IMR-90 (cell line): ENCODE measurements around the gene PLXNB3. TPM values are rescaled to one million over a fixed set of nuclear protein-coding genes. Genes with fewer than 3 reads are reported as not detected.

Source experiments
- ATAC-seq: fragments of 200-7000 bp; cut with Tn5 transposase; 2 replicates; pipeline ENCODE4 v1.9.1; 2020; ENCODE audit warnings: low read depth, mild to moderate bottlenecking, moderate library complexity
- BruUV-seq: library from RNA; stranded (reverse); fragments of 400-500 nt; replicated peaks from 2 replicates; lab custom pipeline; 2021; lab: Mats Ljungman, UMichigan
- CTCF ChIA-PET: fragments of 300-600 bp; formaldehyde crosslinking; extraction: SDS; loops from one replicate; lab custom pipeline; 2021; ENCODE audit warnings: antibody characterized with exemption; lab: Yijun Ruan, JAX
- POLR2A ChIA-PET: fragments of 300-600 bp; sonication (Branson Sonifier 250); formaldehyde crosslinking; loops from one replicate; lab custom pipeline; 2022; ENCODE audit warnings: antibody characterized with exemption; ENCODE audit not compliant: unreplicated experiment; lab: Charles Lee
- DNase-seq: peaks from one replicate; pipeline ENCODE4 v3.0.0; 2013
- H2AFZ ChIP-seq: replicated peaks from 2 replicates; pipeline ENCODE3; 2013; ENCODE audit warnings: low read length, mild to moderate bottlenecking; ENCODE audit not compliant: poor library complexity
- H2AK5ac ChIP-seq: 2 replicates; pipeline ENCODE4 v1.6.1; 2013; ENCODE audit warnings: low read depth, low read length, inconsistent platforms
- H2AK9ac ChIP-seq: replicated peaks from 2 replicates; pipeline ENCODE3; 2013; ENCODE audit warnings: mild to moderate bottlenecking, low read depth, low read length, moderate library complexity; ENCODE audit not compliant: poor library complexity
- H2BK120ac ChIP-seq: 2 replicates; pipeline ENCODE4 v1.6.1; 2013; ENCODE audit warnings: low read depth, low read length, inconsistent platforms
- H2BK15ac ChIP-seq: 3 replicates; pipeline ENCODE4 v1.6.1; 2013; ENCODE audit warnings: low read depth, low read length, inconsistent platforms
- H2BK20ac ChIP-seq: 2 replicates; pipeline ENCODE4 v1.6.1; 2013; ENCODE audit warnings: low read depth, mild to moderate bottlenecking, inconsistent platforms, low read length, moderate library complexity
- H2BK5ac ChIP-seq: 2 replicates; pipeline ENCODE4 v1.6.1; 2013; ENCODE audit warnings: mild to moderate bottlenecking, low read depth, low read length, inconsistent platforms; ENCODE audit not compliant: poor library complexity, severe bottlenecking
- H3K14ac ChIP-seq: replicated peaks from 2 replicates; pipeline ENCODE4 v1.6.1; 2013; ENCODE audit warnings: low read depth, low read length, inconsistent platforms
- H3K18ac ChIP-seq: 2 replicates; pipeline ENCODE4 v1.6.1; 2013; ENCODE audit warnings: low read depth, low read length, control low read depth
- H3K23ac ChIP-seq: 2 replicates; pipeline ENCODE4 v1.6.1; 2013; ENCODE audit warnings: low read depth, low read length, inconsistent platforms
- H3K27ac ChIP-seq: 2 replicates; pipeline ENCODE4 v1.5.1; 2013; ENCODE audit warnings: mild to moderate bottlenecking, control low read depth, low read length; ENCODE audit not compliant: insufficient read depth
- H3K27me3 ChIP-seq: 2 replicates; pipeline ENCODE4 v1.6.1; 2013; ENCODE audit warnings: low read length; ENCODE audit not compliant: control insufficient read depth, insufficient read depth
- H3K36me3 ChIP-seq: 2 replicates; pipeline ENCODE4 v1.6.1; 2013; ENCODE audit warnings: low read length, mixed read lengths; ENCODE audit not compliant: control insufficient read depth, insufficient read depth
- H3K4ac ChIP-seq: 2 replicates; pipeline ENCODE4 v1.6.1; 2013; ENCODE audit warnings: low read depth, low read length, inconsistent platforms
- H3K4me1 ChIP-seq: 2 replicates; pipeline ENCODE4 v1.6.1; 2013; ENCODE audit warnings: low read length, mixed read lengths; ENCODE audit not compliant: control insufficient read depth, insufficient read depth
- H3K4me2 ChIP-seq: 2 replicates; pipeline ENCODE4 v1.6.1; 2013; ENCODE audit warnings: low read depth, mild to moderate bottlenecking, control low read depth, low read length, moderate library complexity
- H3K4me3 ChIP-seq: 2 replicates; pipeline ENCODE4 v1.5.1; 2013; ENCODE audit warnings: low read depth, mild to moderate bottlenecking, control low read depth, low read length, moderate library complexity; ENCODE audit not compliant: insufficient read depth
- H3K56ac ChIP-seq: 2 replicates; pipeline ENCODE4 v1.6.1; 2013; ENCODE audit warnings: low read length, inconsistent platforms; ENCODE audit not compliant: insufficient read depth; ENCODE audit errors: extremely low read depth
- H3K79me1 ChIP-seq, 2 experiments: 2 replicates each; pipeline ENCODE4 v1.6.1; 2013; ENCODE audit warnings: low read length in 2 of 2, inconsistent platforms in 1 of 2, low read depth in 1 of 2
- H3K9ac ChIP-seq: 2 replicates; pipeline ENCODE4 v1.6.1; 2013; ENCODE audit warnings: low read depth, low read length, control low read depth
- H3K9me1 ChIP-seq: 2 replicates; pipeline ENCODE4 v1.6.1; 2013; ENCODE audit warnings: low read length, inconsistent platforms; ENCODE audit not compliant: insufficient read depth
- H3K9me3 ChIP-seq: 2 replicates; pipeline ENCODE4 v1.6.1; 2013; ENCODE audit warnings: low read length; ENCODE audit not compliant: control insufficient read depth, insufficient read depth
- H4K20me1 ChIP-seq: 2 replicates; pipeline ENCODE4 v1.6.1; 2013; ENCODE audit warnings: low read length, inconsistent platforms; ENCODE audit not compliant: insufficient read depth
- H4K5ac ChIP-seq: 2 replicates; pipeline ENCODE4 v1.6.1; 2013; ENCODE audit warnings: mild to moderate bottlenecking, low read depth, low read length, control low read depth
- H4K8ac ChIP-seq, 2 experiments: 2 replicates each; pipeline ENCODE4 v1.6.1; 2013; ENCODE audit warnings: low read depth in 2 of 2, low read length in 2 of 2, control low read depth in 1 of 2, inconsistent platforms in 1 of 2
- H4K91ac ChIP-seq: 2 replicates; pipeline ENCODE4 v1.6.1; 2013; ENCODE audit warnings: low read depth, low read length, inconsistent platforms; ENCODE audit not compliant: insufficient read depth
- BHLHE40 ChIP-seq: fragments of 150-350 bp; IDR thresholded peaks from 2 replicates; pipeline ENCODE4 v1.6.1; 2016; ENCODE audit warnings: mild to moderate bottlenecking, low read depth, low read length
- CEBPB ChIP-seq: IDR thresholded peaks from 2 replicates; pipeline ENCODE4 v1.6.1; 2012; ENCODE audit warnings: low read depth, low read length, improper control_type of control experiment
- CHD1 ChIP-seq: IDR thresholded peaks from 2 replicates; pipeline ENCODE4 v1.6.1; 2012; ENCODE audit warnings: low read depth, low read length, improper control_type of control experiment
- CTCF ChIP-seq: conservative IDR thresholded peaks from 2 replicates; pipeline ENCODE4 v1.5.1; 2012; ENCODE audit warnings: mild to moderate bottlenecking, low read depth, low read length, improper control_type of control experiment
- ELK1 ChIP-seq: fragments of 150-350 bp; IDR thresholded peaks from 2 replicates; pipeline ENCODE4 v1.6.1; 2016; ENCODE audit warnings: low read depth, mild to moderate bottlenecking, low read length, moderate library complexity, borderline replicate concordance
- FOS ChIP-seq: fragments of 150-350 bp; IDR thresholded peaks from 2 replicates; pipeline ENCODE4 v1.6.1; 2016; ENCODE audit warnings: low read depth, low read length
- MAFK ChIP-seq: IDR thresholded peaks from 2 replicates; pipeline ENCODE4 v1.6.1; 2012; ENCODE audit warnings: low read depth, low read length, improper control_type of control experiment
- MAZ ChIP-seq: IDR thresholded peaks from 2 replicates; pipeline ENCODE4 v1.6.1; 2012; ENCODE audit warnings: low read depth, mild to moderate bottlenecking, low read length, improper control_type of control experiment, moderate library complexity, borderline replicate concordance
- MXI1 ChIP-seq: IDR thresholded peaks from 2 replicates; pipeline ENCODE4 v1.6.1; 2012; ENCODE audit warnings: low read depth, mild to moderate bottlenecking, low read length, moderate library complexity, borderline replicate concordance
- NFE2L2 ChIP-seq: fragments of 150-350 bp; IDR thresholded peaks from 2 replicates; pipeline ENCODE4 v1.6.1; 2016; ENCODE audit warnings: low read depth, mild to moderate bottlenecking, low read length
- POLR2A ChIP-seq: IDR thresholded peaks from 2 replicates; pipeline ENCODE4 v1.6.1; 2012; ENCODE audit warnings: mild to moderate bottlenecking, low read depth, low read length
- RAD21 ChIP-seq: IDR thresholded peaks from 2 replicates; pipeline ENCODE4 v1.6.1; 2012; ENCODE audit warnings: low read length, improper control_type of control experiment
- RCOR1 ChIP-seq: IDR thresholded peaks from 2 replicates; pipeline ENCODE4 v1.6.1; 2012; ENCODE audit warnings: mild to moderate bottlenecking, low read length, improper control_type of control experiment; ENCODE audit not compliant: insufficient replicate concordance
- RFX5 ChIP-seq: IDR thresholded peaks from 2 replicates; pipeline ENCODE4 v1.8.0; 2012; ENCODE audit warnings: low read depth, mild to moderate bottlenecking, low read length, moderate library complexity
- SMC3 ChIP-seq: fragments of 150-350 bp; IDR thresholded peaks from 2 replicates; pipeline ENCODE4 v1.6.1; 2016; ENCODE audit warnings: low read depth, mild to moderate bottlenecking, antibody characterized with exemption, low read length, moderate library complexity
- USF2 ChIP-seq: fragments of 150-350 bp; IDR thresholded peaks from 2 replicates; pipeline ENCODE4 v1.6.1; 2017; ENCODE audit warnings: mild to moderate bottlenecking, antibody characterized with exemption, low read length, low read depth
- WGBS, 2 experiments: methylation state at CpG; one replicate each; pipeline versions ENCODE4 v1.1.5 to v1.1.7; 2013; ENCODE audit warnings: missing lambda C conversion rate in 2 of 2; ENCODE audit not compliant: insufficient read length in 1 of 2; ENCODE audit errors: extremely low coverage in 2 of 2; 5-methylcytosine and 5-hydroxymethylcytosine counted together
- dilution Hi-C: fragments of 300-500 bp; cut with HindIII; formaldehyde crosslinking; loops from one replicate; pipeline ENCODE4 v1.14.3; 2018; ENCODE audit warnings: low sequenced_read_pairs; ENCODE audit not compliant: unreplicated experiment
- in situ Hi-C: fragments of 300-500 bp; cut with MboI; formaldehyde crosslinking; loops from 3 replicates; pipeline ENCODE4 v1.14.3; 2019; ENCODE audit warnings: low sequenced_read_pairs, inconsistent platforms, mixed read lengths
- intact Hi-C: fragments of 100-400 bp; cut with micrococcal nuclease; formaldehyde crosslinking; loops from 2 replicates; pipeline ENCODE4 v1.10.0; 2022
- polyA plus RNA-seq, 3 experiments: library from polyadenylated mRNA; depleted of rRNA; stranded (reverse); fragments of >200 nt; gene quantifications; 2 replicates each; pipeline ENCODE4 v1.2.3, GENCODE V29; 2012; ENCODE audit warnings: low replicate concordance in 1 of 3
- total RNA-seq: library from RNA; depleted of rRNA; stranded (reverse); fragments of >200 nt; gene quantifications from 2 replicates; pipeline ENCODE4 v1.2.3, GENCODE V29; 2012

The PLXNB3 gene
- total and polyA plus RNA-seq, 2 of the 4 experiments (the other 2 are of a cell fraction), result 0.36 to 22.3 TPM

- intact Hi-C loops (no loop called here), in situ Hi-C loops (no loop called here), dilution Hi-C loops (no loop called here)
- Histone ChIP-seq H2BK5ac (no peak overlapping the region), H3K23ac (no peak overlapping the region), H2AFZ (no peak overlapping the region), H2AK5ac (no peak overlapping the region), H3K4me1 (no peaks in the 10 kb centered on the region), H3K9me1 (no peaks in the 10 kb centered on the region), H3K9ac (no peak overlapping the region), H3K27me3 (peaks cover 20% of the 10 kb centered on the region), H3K27ac (no peak overlapping the region), H4K20me1 (no peaks in the 10 kb centered on the region), H2BK20ac (no peak overlapping the region), H3K9me3 (0 out of 2 replicates have a peak, but pooled peaks cover 2% of the 10 kb centered on the region), H3K36me3 (no peaks in the 10 kb centered on the region), H4K5ac (no peak overlapping the region), H4K91ac (no peak overlapping the region), H3K79me1 (no peaks in the 10 kb centered on the region), H3K18ac (no peak overlapping the region), H3K4me2 (no peak overlapping the region), H3K4ac (no peak overlapping the region), H2BK120ac (no peak overlapping the region), H3K4me3 (no peak overlapping the region), H3K14ac (no peak overlapping the region), H2AK9ac (no peak overlapping the region), H3K56ac (no peak overlapping the region), H4K8ac (no peak overlapping the region), H2BK15ac (no peak overlapping the region)
- ATAC-seq (no peak), DNase-seq (no peak)
- TF ChIP-seq MXI1, result no peak
- TF ChIP-seq NFE2L2, result no peak
- no peak for TF ChIP-seq RFX5
- no peak for TF ChIP-seq SMC3
- no peak for TF ChIP-seq BHLHE40
- TF ChIP-seq MAFK, result no peak
- no peak for TF ChIP-seq MAZ
- TF ChIP-seq POLR2A, result no peak
- no peak for TF ChIP-seq CEBPB
- no peak for TF ChIP-seq FOS
- TF ChIP-seq USF2, result no peak
- no peak for TF ChIP-seq ELK1
- TF ChIP-seq CTCF, result no peak
- no peak for TF ChIP-seq RCOR1
- no peak for TF ChIP-seq CHD1
- no peak for TF ChIP-seq RAD21
- BruUV-seq, result no TSS peak
- WGBS, 2 experiments, result 100% methylated on average over 2 of the region's 7 CpGs; no CpG with 5 or more reads in 1 of the 2 experiments
- POLR2A ChIA-PET, result no interaction called here
- CTCF ChIA-PET, result no interaction called here
These were observed 56.6 kb downstream of the PLXNB3 start for GRCh38 chrX:153820601-153821000.
